ENCODE data around the gene INTS14. TPM values are rescaled to one million over a fixed set of nuclear protein-coding genes. Genes with fewer than 3 reads are reported as not detected.
"Not testable (repeated sequence)": the region's sequence is repeated elsewhere in the genome, so short reads cannot be mapped to it uniquely, and the experiment has no call there.

The INTS14 gene
- total RNA-seq, 1 donor from 2014 or later = 40.2 TPM

DNA sequence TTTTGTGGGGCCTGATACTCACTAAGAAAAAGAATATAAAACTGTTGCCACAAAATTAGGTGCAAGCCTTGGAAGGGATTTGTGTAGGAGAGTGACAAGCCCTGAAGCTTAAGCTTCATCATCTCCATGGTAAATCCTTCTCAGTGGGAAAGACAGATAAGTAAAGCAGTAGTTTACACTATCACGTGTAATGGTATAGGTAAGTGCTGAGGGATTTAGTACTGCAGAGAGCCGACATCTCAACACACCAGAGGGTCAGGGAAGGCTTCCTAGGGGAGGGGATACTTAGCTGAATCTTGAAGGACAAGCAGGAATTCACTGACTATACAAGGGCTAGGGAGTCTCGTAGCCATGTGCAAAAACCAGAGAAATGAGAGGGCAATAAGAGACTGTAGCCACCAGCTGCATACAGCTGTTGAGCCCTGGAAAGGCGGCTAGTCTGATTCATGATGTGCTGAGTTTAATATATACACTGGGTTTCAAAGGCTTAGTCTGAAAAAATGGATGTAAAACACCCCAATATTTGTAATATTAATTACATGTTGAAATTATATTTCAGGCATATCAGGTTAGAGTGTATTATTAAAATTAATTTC lies 21.9 kb upstream of the INTS14 start:
- no peak for DNase-seq (ENCODE audit: extremely low read depth, low read depth, low spot score)

GRCh38 chr15:65631503-65631902 lies 20.6 kb upstream of the INTS14 start:
- DNase-seq (ENCODE audit: extremely low read depth, low read depth, low spot score) = no peak

GRCh38 chr15:65630760-65631159 lies 19.8 kb upstream of the INTS14 start:
- no peak for DNase-seq (ENCODE audit: extremely low read depth, low read depth, low spot score)

DNA sequence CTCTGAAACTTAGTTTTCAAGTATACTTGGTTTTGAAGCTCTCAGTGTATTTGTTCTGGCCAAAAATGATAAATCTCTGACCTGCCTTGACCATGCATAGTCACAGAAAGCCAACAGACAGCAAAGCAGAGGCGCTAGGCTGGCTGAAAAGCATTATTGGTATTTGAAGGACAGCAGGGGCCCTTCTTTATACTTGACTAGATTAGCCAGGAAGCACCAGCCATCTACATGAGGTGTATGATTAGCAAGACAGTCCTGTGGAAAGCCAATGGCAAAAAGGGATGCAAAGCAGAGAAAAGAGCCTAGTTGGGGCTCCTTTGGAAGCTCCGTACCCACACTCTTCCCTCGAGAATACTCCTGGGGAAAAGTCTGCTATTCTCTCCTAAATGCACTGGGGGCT lies 18.6 kb upstream of the INTS14 start:
- no peak for DNase-seq (ENCODE audit: extremely low read depth, low read depth, low spot score)

GRCh38 chr15:65626856-65627255 lies 15.9 kb upstream of the INTS14 start:
- no peak for DNase-seq (ENCODE audit: extremely low read depth, low read depth, low spot score)

DNA sequence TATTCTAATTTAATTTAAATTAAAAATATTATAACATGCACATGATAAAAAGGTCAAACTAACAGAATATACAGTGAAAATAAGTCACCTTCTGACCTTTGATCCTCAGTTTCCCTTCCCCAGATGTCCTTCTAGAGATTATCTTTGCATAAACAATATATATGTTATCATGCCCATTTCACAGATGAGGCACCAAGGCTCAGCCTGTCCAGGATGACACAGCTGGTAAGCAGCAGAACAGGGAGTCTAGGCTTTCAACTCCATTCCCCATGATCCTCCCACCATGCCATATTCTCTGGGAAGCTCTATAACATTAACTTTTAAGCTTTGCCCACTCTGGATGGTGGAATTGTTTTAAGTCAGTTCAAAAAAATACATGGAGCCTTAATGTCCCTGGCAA lies 12.2 kb upstream of the INTS14 start:
- DNase-seq (ENCODE audit: extremely low read depth, low read depth, low spot score) = no peak

- DNase-seq (ENCODE audit: extremely low read depth, low read depth, low spot score) = no peak
These were observed 10.7 kb upstream of the INTS14 start, which contains the start of gene SLC24A1 for GRCh38 chr15:65621638-65622037. SLC24A1 (plus strand) TSS chr15:65621938; CDS start chr15:65624081, 2,143 bp downstream.

DNA sequence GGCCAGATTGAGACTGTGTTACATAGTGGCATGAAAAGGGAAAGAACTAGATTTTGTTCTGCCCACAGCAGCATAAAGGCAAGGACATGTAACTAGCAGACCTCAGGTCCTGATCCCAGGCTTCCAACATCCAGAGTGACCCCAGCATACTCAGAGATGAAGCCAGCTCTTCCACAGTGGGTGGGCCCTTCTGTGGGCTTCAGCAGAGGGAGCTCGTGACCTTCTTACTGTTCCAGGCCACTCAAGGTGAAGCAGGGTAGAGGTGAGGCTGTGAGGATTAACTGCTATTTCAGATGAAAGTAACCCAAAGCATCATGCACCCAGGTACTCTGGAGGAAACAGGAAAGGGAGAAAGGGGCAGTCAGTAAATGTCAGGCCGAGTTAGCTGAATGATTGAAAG lies 9.9 kb upstream of the INTS14 start:
- no peak for DNase-seq (ENCODE audit: extremely low read depth, low read depth, low spot score)

GRCh38 chr15:65619626-65620290 lies 8.8 kb upstream of the INTS14 start:
- DNase-seq (ENCODE audit: extremely low read depth, low read depth, low spot score) = no peak

- DNase-seq (ENCODE audit: extremely low read depth, low read depth, low spot score) = no peak
These were observed 7.7 kb upstream of the INTS14 start for GRCh38 chr15:65618560-65619109.

- DNase-seq (ENCODE audit: extremely low read depth, low read depth, low spot score) = not testable (repeated sequence)
These were observed 5.0 kb upstream of the INTS14 start for GRCh38 chr15:65615887-65616286.

- no peak for DNase-seq (ENCODE audit: extremely low read depth, low read depth, low spot score)
These were observed 2.2 kb upstream of the INTS14 start for GRCh38 chr15:65612949-65613744.

GRCh38 chr15:65612616-65612946 lies 1.6 kb upstream of the INTS14 start:
- no peak for DNase-seq (ENCODE audit: extremely low read depth, low read depth, low spot score)

DNA sequence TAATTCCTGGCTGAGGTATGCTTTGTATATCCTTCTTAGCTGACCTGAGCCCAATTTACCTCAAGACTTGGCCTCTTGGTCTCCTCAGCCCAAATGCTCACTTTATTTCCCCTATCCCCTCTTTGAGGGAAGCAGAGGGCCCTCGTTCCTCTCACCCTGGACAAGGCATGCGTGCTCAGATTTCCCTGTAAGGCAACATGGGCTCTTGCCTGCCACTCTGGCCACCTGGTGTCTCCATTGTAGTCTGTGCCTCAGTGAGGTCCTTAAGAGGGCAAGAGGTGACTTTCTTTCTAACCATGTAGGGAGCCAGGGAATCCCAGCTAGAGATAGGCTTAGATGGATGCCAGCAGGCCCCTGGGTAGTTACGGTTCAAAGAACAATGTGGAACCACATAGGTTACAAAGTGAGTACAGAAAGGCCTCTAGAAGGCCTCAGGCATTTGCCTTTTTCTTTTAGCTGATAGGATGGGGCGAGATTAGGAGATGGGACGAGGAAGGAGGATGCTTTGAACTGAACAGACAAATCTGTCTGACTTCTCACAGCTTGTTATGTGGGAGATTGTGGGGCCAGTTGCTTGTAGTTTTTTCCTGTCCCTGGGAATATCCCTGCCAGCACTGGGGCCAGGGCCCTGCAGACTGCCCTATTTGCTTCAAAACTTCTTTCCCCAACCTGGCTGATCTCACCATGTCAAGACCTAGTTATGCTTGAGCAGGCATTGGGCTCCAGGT lies 1.1 kb upstream of the INTS14 start:
- DNase-seq (ENCODE audit: extremely low read depth, low read depth, low spot score) = no peak

GRCh38 chr15:65603559-65603958 lies 7.4 kb downstream of the INTS14 start:
- no peak for DNase-seq (ENCODE audit: extremely low read depth, low read depth, low spot score)

GRCh38 chr15:65603134-65603533 lies 7.8 kb downstream of the INTS14 start:
- no peak for DNase-seq (ENCODE audit: extremely low read depth, low read depth, low spot score)

- DNase-seq (ENCODE audit: extremely low read depth, low read depth, low spot score) = no peak
These were observed 11.3 kb downstream of the INTS14 start for GRCh38 chr15:65599677-65600076.

DNA sequence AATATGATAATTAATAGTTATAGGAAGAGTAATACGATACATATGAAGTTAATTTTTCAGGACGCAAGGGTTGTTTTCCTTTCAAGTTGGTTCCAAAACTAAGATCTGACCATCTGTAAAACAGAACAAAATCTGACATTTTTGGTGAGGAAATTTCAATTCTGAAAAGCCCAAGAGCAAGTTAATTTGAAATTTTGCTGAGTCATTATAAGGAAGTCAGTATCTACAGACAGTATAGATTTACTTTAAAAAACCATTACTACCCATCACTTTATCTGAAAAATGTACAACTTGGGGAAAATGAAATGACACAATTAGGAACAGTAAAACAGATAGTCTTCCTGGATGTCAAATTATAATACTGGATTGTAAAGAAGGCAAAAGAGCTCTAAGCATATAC lies 12.5 kb downstream of the INTS14 start:
- no peak for DNase-seq (ENCODE audit: extremely low read depth, low read depth, low spot score)

- DNase-seq (ENCODE audit: extremely low read depth, low read depth, low spot score) = no peak
These were observed 15.0 kb downstream of the INTS14 start for GRCh38 chr15:65595960-65596359.

DNA sequence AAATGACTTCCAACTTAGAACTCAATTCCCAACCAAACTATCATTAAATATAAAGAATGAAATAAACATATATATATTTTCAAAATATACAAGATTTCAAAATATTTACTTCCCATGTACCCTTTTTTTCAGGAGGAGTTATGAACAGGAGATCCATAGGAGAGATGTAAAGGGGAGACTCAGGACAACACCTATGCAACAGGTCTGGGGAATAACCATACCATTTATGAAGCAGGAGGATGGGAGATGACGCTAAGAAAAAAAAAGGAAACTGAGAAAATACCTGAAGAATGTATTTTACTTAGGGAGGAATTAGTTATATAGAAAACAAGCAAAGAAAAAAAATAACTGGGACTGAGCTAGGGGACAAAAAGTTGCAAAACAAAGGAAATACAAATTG lies 23.8 kb downstream of the INTS14 start:
- DNase-seq (ENCODE audit: extremely low read depth, low read depth, low spot score) = no peak

DNA sequence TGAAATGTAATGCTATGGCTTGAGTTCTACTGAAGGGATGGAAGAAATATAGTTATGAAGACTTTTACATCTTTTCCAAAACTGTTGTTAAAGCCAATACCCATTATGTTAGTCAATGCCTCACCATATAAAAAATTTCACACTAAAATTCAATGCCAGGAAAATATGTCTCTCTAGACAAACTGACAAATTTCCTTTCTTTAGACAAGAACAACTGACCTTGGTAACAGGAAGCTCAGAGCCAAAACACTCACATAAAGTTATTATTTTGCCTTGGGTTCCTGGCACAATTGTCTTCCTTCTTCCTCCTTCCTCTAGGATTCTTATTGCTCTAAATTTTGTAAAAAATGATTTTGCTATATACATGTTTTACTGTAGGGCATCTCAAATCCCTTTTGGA lies 26.7 kb downstream of the INTS14 start:
- DNase-seq (ENCODE audit: extremely low read depth, low read depth, low spot score) = no peak

All from glomerular endothelial cell (primary cell).